Muscle layer of duodenum (tissue), 2 donors: Measurements from ENCODE around the gene MGMT.

Source experiments
- H3K27ac ChIP-seq: one replicate; pipeline ENCODE4 v1.7.0; 2013; ENCODE audit warnings: mild to moderate bottlenecking, low read length
- H3K27me3 ChIP-seq: one replicate; pipeline ENCODE4 v1.7.0; 2013; ENCODE audit warnings: low read depth, mild to moderate bottlenecking, control low read depth, low read length
- H3K36me3 ChIP-seq, 2 donors: one replicate each; pipeline ENCODE4 v1.7.0; 2013; ENCODE audit warnings: low read length in 2 of 2, control low read depth in 1 of 2, mild to moderate bottlenecking in 1 of 2; ENCODE audit not compliant: insufficient read depth in 2 of 2, control insufficient read depth in 1 of 2
- H3K4me1 ChIP-seq, 2 donors: one replicate each; pipeline ENCODE4 v1.7.0; 2013; ENCODE audit warnings: low read length in 2 of 2, mild to moderate bottlenecking in 2 of 2, control low read depth in 1 of 2, moderate library complexity in 1 of 2; ENCODE audit not compliant: insufficient read depth in 2 of 2, control insufficient read depth in 1 of 2
- H3K4me3 ChIP-seq, 2 donors: one replicate each; pipeline ENCODE4 v1.7.0; 2013; ENCODE audit warnings: low read length in 2 of 2, low read depth in 1 of 2, mild to moderate bottlenecking in 1 of 2
- H3K9me3 ChIP-seq, 2 donors: one replicate each; pipeline ENCODE4 v1.7.0; 2013; ENCODE audit warnings: low read length in 2 of 2, control low read depth in 1 of 2, mild to moderate bottlenecking in 1 of 2; ENCODE audit not compliant: control insufficient read depth in 1 of 2
- donor health status: healthy.

Gene MGMT

GRCh38 chr10:129509835-129510234 lies 42.8 kb downstream of the MGMT start:
- peaks cover 0 to 3% of the 10 kb centered on the region in 2 donors for H3K9me3 ChIP-seq
- no peaks in the 10 kb centered on the region for H3K4me1 ChIP-seq
- H3K27ac ChIP-seq: no peak overlapping the region
- H3K4me3 ChIP-seq: no peak overlapping the region
- no peaks in the 10 kb centered on the region for H3K36me3 ChIP-seq
- no peaks in the 10 kb centered on the region for H3K27me3 ChIP-seq

GRCh38 chr10:129511086-129511485 lies 44.0 kb downstream of the MGMT start:
- Histone ChIP-seq H3K4me3 (no peak overlapping the region), H3K36me3 (no peaks in the 10 kb centered on the region), H3K4me1 (no peaks in the 10 kb centered on the region), H3K9me3 (peaks cover 0 to 3% of the 10 kb centered on the region in 2 donors), H3K27me3 (no peaks in the 10 kb centered on the region), H3K27ac (no peak overlapping the region)

GRCh38 chr10:129511758-129512157 lies 44.7 kb downstream of the MGMT start:
- H3K27ac ChIP-seq: no peak overlapping the region
- no peaks in the 10 kb centered on the region for H3K4me1 ChIP-seq
- no peaks in the 10 kb centered on the region for H3K36me3 ChIP-seq
- no peaks in the 10 kb centered on the region for H3K27me3 ChIP-seq
- H3K4me3 ChIP-seq: no peak overlapping the region
- H3K9me3 ChIP-seq: peaks cover 0 to 3% of the 10 kb centered on the region in 2 donors

GRCh38 chr10:129513312-129513711 lies 46.3 kb downstream of the MGMT start:
- Histone ChIP-seq H3K27me3 (no peaks in the 10 kb centered on the region), H3K36me3 (no peaks in the 10 kb centered on the region)

GRCh38 chr10:129514568-129515451 lies 47.8 kb downstream of the MGMT start:
- no peaks in the 10 kb centered on the region for H3K36me3 ChIP-seq
- H3K27ac ChIP-seq: no peak overlapping the region
- no peaks in the 10 kb centered on the region for H3K27me3 ChIP-seq
- no peaks in the 10 kb centered on the region for H3K4me1 ChIP-seq
- no peaks in the 10 kb centered on the region for H3K9me3 ChIP-seq
- H3K4me3 ChIP-seq: no peak overlapping the region

More at GRCh38 chr10:129513312-129513711, 46.3 kb downstream of the MGMT start:
- no peak overlapping the region for H3K4me3 ChIP-seq
- no peaks in the 10 kb centered on the region for H3K4me1 ChIP-seq
- H3K9me3 ChIP-seq: no peaks in the 10 kb centered on the region
- no peak overlapping the region for H3K27ac ChIP-seq

- no peaks in the 10 kb centered on the region for H3K4me1 ChIP-seq
- no peaks in the 10 kb centered on the region for H3K9me3 ChIP-seq
- no peaks in the 10 kb centered on the region for H3K27me3 ChIP-seq
- no peaks in the 10 kb centered on the region for H3K36me3 ChIP-seq
- no peak overlapping the region for H3K27ac ChIP-seq
- no peak overlapping the region for H3K4me3 ChIP-seq
Measured at GRCh38 chr10:129516846-129517679, 50.0 kb downstream of the MGMT start.

- Histone ChIP-seq H3K4me3 (no peak overlapping the region), H3K4me1 (no peaks in the 10 kb centered on the region), H3K9me3 (no peaks in the 10 kb centered on the region), H3K27ac (no peak overlapping the region), H3K36me3 (no peaks in the 10 kb centered on the region), H3K27me3 (no peaks in the 10 kb centered on the region)
Measured at GRCh38 chr10:129517680-129518057, 50.6 kb downstream of the MGMT start.

GRCh38 chr10:129518793-129519192 lies 51.8 kb downstream of the MGMT start:
- Histone ChIP-seq H3K27me3 (no peaks in the 10 kb centered on the region), H3K27ac (no peak overlapping the region), H3K9me3 (no peaks in the 10 kb centered on the region), H3K4me1 (no peaks in the 10 kb centered on the region), H3K4me3 (no peak overlapping the region), H3K36me3 (no peaks in the 10 kb centered on the region)

- no peaks in the 10 kb centered on the region for H3K9me3 ChIP-seq
- H3K4me3 ChIP-seq: no peak overlapping the region
- H3K36me3 ChIP-seq: no peaks in the 10 kb centered on the region
- peaks cover 0 to 7% of the 10 kb centered on the region in 2 donors for H3K4me1 ChIP-seq
- no peak overlapping the region for H3K27ac ChIP-seq
- no peaks in the 10 kb centered on the region for H3K27me3 ChIP-seq
Measured at GRCh38 chr10:129520440-129521080, 53.5 kb downstream of the MGMT start.

GRCh38 chr10:129521161-129522025 lies 54.4 kb downstream of the MGMT start:
- no peak overlapping the region for H3K27ac ChIP-seq
- H3K36me3 ChIP-seq: no peaks in the 10 kb centered on the region
- H3K4me3 ChIP-seq: no peak overlapping the region
- no peaks in the 10 kb centered on the region for H3K9me3 ChIP-seq
- no peaks in the 10 kb centered on the region for H3K27me3 ChIP-seq
- H3K4me1 ChIP-seq: peaks cover 0 to 12% of the 10 kb centered on the region in 2 donors
